Uterus (tissue), 2 donors: ENCODE measurements around the gene CDH2.

Experiments used
- CTCF ChIP-seq, 4 experiments: fragments of 200-600 bp in 2 of 4; fragments of 450-650 bp in 2 of 4; sonication (generic) in 2 of 4; IDR thresholded peaks; one replicate each; pipeline ENCODE4 v1.5.1; 2016 to 2019; ENCODE audit warnings: antibody characterized with exemption in 4 of 4, mild to moderate bottlenecking in 2 of 4, moderate library complexity in 1 of 4
- POLR2A ChIP-seq, 2 donors: fragments of 450-650 bp; IDR thresholded peaks; one replicate each; pipeline ENCODE4 v1.6.1; 2016; ENCODE audit warnings: antibody characterized with exemption in 2 of 2, mild to moderate bottlenecking in 1 of 2, moderate library complexity in 1 of 2

GRCh38 chr18:27901424-27902226 lies 275.3 kb downstream of the CDH2 start:
- no peak for TF ChIP-seq CTCF (IDR thresholded peaks at IDR 0.05)
- no peak for TF ChIP-seq POLR2A (IDR thresholded peaks at IDR 0.05)
